ENCODE results near the gene ZCRB1. TPM values are rescaled to one million over a fixed set of nuclear protein-coding genes. Genes with fewer than 3 reads are reported as not detected.
"Not testable (repeated sequence)": the region's sequence is repeated elsewhere in the genome, so short reads cannot be mapped to it uniquely, and the experiment has no call there.

ZCRB1 gene
- total RNA-seq, 1 experiment from 2014 or later, result 71.5 TPM

DNA sequence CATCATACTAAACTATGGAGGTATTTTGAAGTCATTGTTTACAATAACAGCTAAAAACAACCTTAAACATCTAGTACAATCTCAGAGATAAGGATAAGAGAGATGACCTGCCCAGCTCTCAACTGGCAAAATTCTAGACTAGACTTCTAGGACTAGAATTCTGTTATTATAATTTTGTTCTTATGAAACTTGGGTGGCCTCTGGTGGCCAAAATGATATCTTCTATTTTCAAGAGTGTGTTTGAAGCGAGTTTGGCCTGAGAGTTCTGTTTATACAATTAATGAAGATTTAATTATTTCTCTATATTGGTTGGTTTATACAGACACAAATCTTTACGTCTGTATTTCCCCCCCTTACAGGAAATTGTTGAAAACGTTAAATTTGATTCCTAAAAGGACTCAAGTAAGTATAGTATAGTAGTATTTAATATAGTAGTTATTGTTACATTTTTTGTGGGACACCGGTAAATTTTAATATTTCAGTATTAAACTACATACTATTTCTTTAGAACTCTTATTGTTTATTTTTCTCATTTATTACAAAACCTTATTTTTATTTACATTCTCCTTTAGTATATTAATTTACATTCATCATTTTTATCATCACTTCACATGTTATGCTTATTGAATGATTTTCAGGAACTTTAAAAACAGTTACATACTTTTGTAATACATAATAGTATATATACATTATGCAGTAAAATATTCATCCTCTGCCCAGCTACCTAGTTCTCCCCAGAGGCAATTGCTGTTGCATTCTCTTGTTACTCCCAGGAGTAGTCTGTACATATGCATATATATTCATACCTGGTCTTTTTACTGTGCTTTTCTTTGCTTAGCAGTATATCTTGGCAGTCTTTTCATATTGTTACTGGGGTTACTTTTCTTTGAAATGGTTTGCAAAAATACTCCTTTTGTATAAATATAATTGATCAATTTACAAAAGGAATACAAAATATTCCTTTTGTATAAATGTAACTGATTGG is 6.7 kb upstream of the ZCRB1 start:
- Histone ChIP-seq H4K20me1 (ENCODE audit: control insufficient read depth, insufficient read depth, insufficient read length) (no peaks in the 10 kb centered on the region), H2BK5ac (ENCODE audit: insufficient read length, low read length) (no peak overlapping the region), H3K23me2 (ENCODE audit: insufficient read length, low read depth, low read length, poor library complexity, severe bottlenecking) (no peaks in the 10 kb centered on the region), H2BK15ac (ENCODE audit: low read depth, low read length) (no peak overlapping the region), H3K56ac (ENCODE audit: insufficient read length, low read depth, low read length) (no peak overlapping the region), H2AK5ac (ENCODE audit: insufficient read length, low read length) (no peak overlapping the region), H3K9me3 (ENCODE audit: control insufficient read depth, low read depth, low read length) (no peaks in the 10 kb centered on the region), H2BK120ac (ENCODE audit: low read depth, low read length, poor library complexity, severe bottlenecking) (no peak overlapping the region), H3K27me3 (ENCODE audit: insufficient read depth, low read length) (no peaks in the 10 kb centered on the region), H2BK20ac (ENCODE audit: low read depth, low read length, poor library complexity, severe bottlenecking) (no peak overlapping the region), H3K14ac (ENCODE audit: insufficient read depth, low read length) (no peak overlapping the region), H4K5ac (ENCODE audit: insufficient read length, low read depth, low read length) (no peak overlapping the region), H2AFZ (ENCODE audit: low read length) (no peak overlapping the region), H3K27ac (ENCODE audit: insufficient read length, low read depth, low read length) (no peak overlapping the region), H3K79me1 (ENCODE audit: insufficient read depth, low read depth, low read length, poor library complexity, severe bottlenecking) (peaks cover 3% of the 10 kb centered on the region), H4K91ac (ENCODE audit: insufficient read length, low read depth, low read length) (no peak overlapping the region), H3K23ac (ENCODE audit: insufficient read length, low read depth, low read length) (no peak overlapping the region), H4K8ac (replicated peaks; ENCODE audit: insufficient read length, low read depth, low read length) (no peak overlapping the region), H3K4me1 (ENCODE audit: insufficient read depth, low read length) (peaks cover 2% of the 10 kb centered on the region; the same call in 1 of the 2 replicates), H3T11ph (ENCODE audit: low read length) (no peak overlapping the region), H3K18ac (ENCODE audit: insufficient read length, low read depth, low read length) (no peak overlapping the region), H3K4me2 (ENCODE audit: insufficient read depth, insufficient read length, low read length) (no peak overlapping the region), H2BK12ac (ENCODE audit: insufficient read length, low read depth, low read length) (no peak overlapping the region), H3K9ac (ENCODE audit: extremely low read depth, insufficient read length, low read length) (no peak overlapping the region), H3K79me2 (ENCODE audit: insufficient read depth, low read length) (peaks cover 14% of the 10 kb centered on the region), H3K4ac (ENCODE audit: low read depth, low read length) (no peak overlapping the region)
- no peak for DNase-seq
- Mint-ChIP-seq H3K27ac (no peak overlapping the region), H3K27me3 (ENCODE audit: low read depth) (no peaks in the 10 kb centered on the region), H3K36me3 (ENCODE audit: insufficient read depth in 1 of 3, low read depth in 3 of 3) (peaks cover 2 to 22% (median 10%) of the 10 kb centered on the region in 3 experiments; a peak in 5 of 7 replicates), H3K9me3 (no peaks in the 10 kb centered on the region), H3K4me3 (no peak overlapping the region), H3K4me1 (peaks cover 27 to 31% of the 10 kb centered on the region in 2 experiments)
- TF ChIP-seq, protein P1, sequence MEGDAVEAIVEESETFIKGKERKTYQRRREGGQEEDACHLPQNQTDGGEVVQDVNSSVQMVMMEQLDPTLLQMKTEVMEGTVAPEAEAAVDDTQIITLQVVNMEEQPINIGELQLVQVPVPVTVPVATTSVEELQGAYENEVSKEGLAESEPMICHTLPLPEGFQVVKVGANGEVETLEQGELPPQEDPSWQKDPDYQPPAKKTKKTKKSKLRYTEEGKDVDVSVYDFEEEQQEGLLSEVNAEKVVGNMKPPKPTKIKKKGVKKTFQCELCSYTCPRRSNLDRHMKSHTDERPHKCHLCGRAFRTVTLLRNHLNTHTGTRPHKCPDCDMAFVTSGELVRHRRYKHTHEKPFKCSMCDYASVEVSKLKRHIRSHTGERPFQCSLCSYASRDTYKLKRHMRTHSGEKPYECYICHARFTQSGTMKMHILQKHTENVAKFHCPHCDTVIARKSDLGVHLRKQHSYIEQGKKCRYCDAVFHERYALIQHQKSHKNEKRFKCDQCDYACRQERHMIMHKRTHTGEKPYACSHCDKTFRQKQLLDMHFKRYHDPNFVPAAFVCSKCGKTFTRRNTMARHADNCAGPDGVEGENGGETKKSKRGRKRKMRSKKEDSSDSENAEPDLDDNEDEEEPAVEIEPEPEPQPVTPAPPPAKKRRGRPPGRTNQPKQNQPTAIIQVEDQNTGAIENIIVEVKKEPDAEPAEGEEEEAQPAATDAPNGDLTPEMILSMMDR (conservative IDR thresholded peaks at IDR 0.05), result peak; percentile 65
- no CpG with 5 or more reads among the region's 4 CpGs for WGBS (ENCODE audit: extremely low coverage, insufficient read length, low lambda C conversion rate)

DNA sequence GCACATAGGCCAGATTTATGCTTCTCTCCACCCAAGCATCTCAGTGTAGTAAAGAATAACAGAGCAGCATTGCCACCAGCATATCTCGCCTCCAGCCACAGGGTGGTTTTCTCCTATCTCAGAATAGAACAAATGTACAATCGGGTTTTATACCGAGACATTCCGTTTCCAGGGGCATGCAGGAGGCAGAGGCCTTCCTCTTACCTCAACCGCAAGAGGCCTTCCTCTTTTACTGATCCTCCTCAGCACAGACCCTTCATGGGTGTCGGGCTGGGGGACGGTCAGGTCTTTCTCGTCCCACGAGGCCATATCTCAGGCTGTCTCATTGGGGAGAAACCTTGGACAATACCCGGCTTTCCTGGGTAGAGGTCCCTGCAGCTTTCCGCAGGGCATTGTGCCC is 4.2 kb upstream of the ZCRB1 start:
- H3K4me1 Mint-ChIP-seq, result peaks cover 38 to 40% of the 10 kb centered on the region in 2 experiments
- H3K36me3 Mint-ChIP-seq (ENCODE audit: insufficient read depth in 1 of 3, low read depth in 3 of 3), result not testable (repeated sequence)

More for the DNA sequence above, 4.2 kb upstream of the ZCRB1 start:
- not testable (repeated sequence) for H3K9me3 Mint-ChIP-seq; H3K4me1 ChIP-seq (ENCODE audit: insufficient read depth, low read length); H4K5ac ChIP-seq (ENCODE audit: insufficient read length, low read depth, low read length); H3K4me3 Mint-ChIP-seq; H2AFZ ChIP-seq (ENCODE audit: low read length); H2BK20ac ChIP-seq (ENCODE audit: low read depth, low read length, poor library complexity, severe bottlenecking); H3K79me1 ChIP-seq (ENCODE audit: insufficient read depth, low read depth, low read length, poor library complexity, severe bottlenecking); H3K23me2 ChIP-seq (ENCODE audit: insufficient read length, low read depth, low read length, poor library complexity, severe bottlenecking); DNase-seq; H3T11ph ChIP-seq (ENCODE audit: low read length); H4K91ac ChIP-seq (ENCODE audit: insufficient read length, low read depth, low read length); H2BK12ac ChIP-seq (ENCODE audit: insufficient read length, low read depth, low read length); H2BK5ac ChIP-seq (ENCODE audit: insufficient read length, low read length); H3K4me2 ChIP-seq (ENCODE audit: insufficient read depth, insufficient read length, low read length); H3K9ac ChIP-seq (ENCODE audit: extremely low read depth, insufficient read length, low read length); H3K27me3 Mint-ChIP-seq (ENCODE audit: low read depth); H3K23ac ChIP-seq (ENCODE audit: insufficient read length, low read depth, low read length); H3K27me3 ChIP-seq (ENCODE audit: insufficient read depth, low read length); H2BK120ac ChIP-seq (ENCODE audit: low read depth, low read length, poor library complexity, severe bottlenecking); H3K9me3 ChIP-seq (ENCODE audit: control insufficient read depth, low read depth, low read length); H3K14ac ChIP-seq (ENCODE audit: insufficient read depth, low read length); H3K18ac ChIP-seq (ENCODE audit: insufficient read length, low read depth, low read length); H3K56ac ChIP-seq (ENCODE audit: insufficient read length, low read depth, low read length); H3K27ac ChIP-seq (ENCODE audit: insufficient read length, low read depth, low read length); H2AK5ac ChIP-seq (ENCODE audit: insufficient read length, low read length); H4K8ac ChIP-seq (replicated peaks; ENCODE audit: insufficient read length, low read depth, low read length); H2BK15ac ChIP-seq (ENCODE audit: low read depth, low read length); H3K4ac ChIP-seq (ENCODE audit: low read depth, low read length); H4K20me1 ChIP-seq (ENCODE audit: control insufficient read depth, insufficient read depth, insufficient read length)
- no CpG with 5 or more reads among the region's 11 CpGs for WGBS (ENCODE audit: extremely low coverage, insufficient read length, low lambda C conversion rate)
- H3K27ac Mint-ChIP-seq, result peak overlapping the region; percentile 20 to 75 (median 71); a peak in 2 of 7 replicates
- peaks cover 27% of the 10 kb centered on the region for H3K79me2 ChIP-seq (ENCODE audit: insufficient read depth, low read length)
